ENCODE results near the gene ZNF484.

DNA sequence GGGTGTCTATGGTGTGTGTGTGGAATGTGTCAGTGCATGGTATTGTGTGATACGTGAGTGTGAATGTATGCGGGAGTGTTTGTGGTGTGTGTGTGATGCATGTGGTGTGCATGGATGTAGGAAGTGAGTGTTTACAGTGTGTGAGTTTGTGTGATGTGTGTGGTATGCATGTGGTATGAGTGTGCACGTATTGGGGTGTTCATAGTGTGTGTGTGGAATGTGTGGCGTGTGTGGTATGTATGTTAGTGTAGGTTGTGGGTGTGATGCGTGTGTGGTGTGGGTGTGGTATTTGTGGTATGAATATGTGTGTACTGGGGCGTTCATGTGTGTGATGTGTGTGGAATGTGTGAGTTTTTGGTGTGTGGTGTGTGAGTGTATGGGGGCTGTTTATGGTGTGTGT is 73.1 kb downstream of the ZNF484 start:
- TF ChIP-seq EZH2 (IDR thresholded peaks at IDR 0.05; ENCODE audit: insufficient read depth, poor library complexity, severe bottlenecking) (no peak), EZH2phosphoT487 (IDR thresholded peaks at IDR 0.05; ENCODE audit: insufficient read depth, low read depth) (no peak)

Measured in GM23248 (cell line).